HEK293 (cell line): ENCODE results near the gene IL24.
"Not testable (repeated sequence)": the region's sequence is repeated elsewhere in the genome, so short reads cannot be mapped to it uniquely, and the experiment has no call there.

Experiments used
- CTCF ChIA-PET: fragments of 350-600 bp; formaldehyde crosslinking; extraction: SDS; loops from one replicate; lab custom pipeline; 2021; ENCODE audit warnings: antibody characterized with exemption; lab: Yijun Ruan, JAX
- POLR2A ChIA-PET: fragments of 300-600 bp; formaldehyde crosslinking; extraction: SDS; loops from one replicate; lab custom pipeline; 2020; ENCODE audit warnings: antibody characterized with exemption, inconsistent platforms; lab: Yijun Ruan, JAX
- H3K27ac ChIP-seq: fragments of 200-500 bp; sonication (Bioruptor generic); 2 replicates; pipeline ENCODE4 v1.5.1; 2014; ENCODE audit warnings: low read depth, low read length, control low read depth, inconsistent platforms; ENCODE audit errors: extremely low read depth
- H3K36me3 ChIP-seq, 2 experiments: fragments of 200-500 bp in 1 of 2; sonication (Bioruptor generic) in 1 of 2; 1 replicate in 1 of 2; 2 replicates in 1 of 2; pipeline ENCODE4 v1.5.1; 2014 to 2017; ENCODE audit warnings: inconsistent platforms in 2 of 2, low read length in 2 of 2; ENCODE audit not compliant: control insufficient read depth in 2 of 2, insufficient read depth in 1 of 2
- H3K4me1 ChIP-seq: fragments of 200-500 bp; sonication (Bioruptor generic); 2 replicates; pipeline ENCODE4 v1.5.1; 2014; ENCODE audit warnings: mild to moderate bottlenecking, low read length, inconsistent platforms; ENCODE audit not compliant: control insufficient read depth, insufficient read depth
- H3K4me3 ChIP-seq: 2 replicates; pipeline ENCODE4 v1.5.1; 2011; ENCODE audit warnings: low read depth, mild to moderate bottlenecking, control low read depth, low read length, moderate library complexity
- H3K9me3 ChIP-seq: fragments of 200-500 bp; sonication (Bioruptor generic); 2 replicates; pipeline ENCODE4 v1.5.1; 2014; ENCODE audit warnings: low read depth, low read length, inconsistent platforms; ENCODE audit not compliant: control insufficient read depth, insufficient read depth
- CTCF ChIP-seq: fragments of 450-650 bp; formaldehyde crosslinking; IDR thresholded peaks from 2 replicates; pipeline ENCODE4 v1.5.1; 2016; ENCODE audit warnings: missing biosample characterization, missing genetic modification characterization
- GFI1B ChIP-seq: fragments of 450-650 bp; formaldehyde crosslinking; IDR thresholded peaks from 2 replicates; pipeline ENCODE4 v1.5.1; 2016; ENCODE audit warnings: missing biosample characterization, missing genetic modification characterization
- MEIS1 ChIP-seq: sonication (generic); formaldehyde crosslinking; IDR thresholded peaks from 2 replicates; pipeline ENCODE4 v1.8.1; 2022; ENCODE audit warnings: missing genetic modification reagents, mild to moderate bottlenecking, borderline replicate concordance
- MYNN ChIP-seq: fragments of 450-650 bp; formaldehyde crosslinking; IDR thresholded peaks from 2 replicates; pipeline ENCODE4 v1.5.1; 2016; ENCODE audit warnings: missing biosample characterization, missing genetic modification characterization, borderline replicate concordance
- ZBTB6 ChIP-seq: fragments of 450-650 bp; formaldehyde crosslinking; IDR thresholded peaks from 2 replicates; pipeline ENCODE4 v1.5.1; 2017; ENCODE audit warnings: missing biosample characterization, missing genetic modification characterization
- ZNF10 ChIP-seq: fragments of 450-650 bp; formaldehyde crosslinking; IDR thresholded peaks from 2 replicates; pipeline ENCODE4 v1.5.1; 2017; ENCODE audit warnings: missing biosample characterization, missing genetic modification characterization
- ZNF132 ChIP-seq: fragments of 450-650 bp; formaldehyde crosslinking; IDR thresholded peaks from 2 replicates; pipeline ENCODE4 v1.5.1; 2017; ENCODE audit warnings: missing biosample characterization, missing genetic modification characterization, borderline replicate concordance
- ZNF148 ChIP-seq: fragments of 450-650 bp; formaldehyde crosslinking; IDR thresholded peaks from 2 replicates; pipeline ENCODE4 v1.5.0; 2017; ENCODE audit warnings: missing biosample characterization, missing genetic modification characterization, borderline replicate concordance
- ZNF157 ChIP-seq: fragments of 450-650 bp; formaldehyde crosslinking; IDR thresholded peaks from 2 replicates; pipeline ENCODE4 v1.5.1; 2016; ENCODE audit warnings: missing biosample characterization, missing genetic modification characterization
- ZNF202 ChIP-seq: fragments of 450-650 bp; formaldehyde crosslinking; IDR thresholded peaks from 2 replicates; pipeline ENCODE4 v1.5.1; 2016; ENCODE audit warnings: missing biosample characterization, missing genetic modification characterization, borderline replicate concordance
- ZNF239 ChIP-seq: fragments of 450-650 bp; formaldehyde crosslinking; IDR thresholded peaks from 2 replicates; pipeline ENCODE4 v1.5.1; 2016; ENCODE audit warnings: missing biosample characterization, missing genetic modification characterization
- ZNF423 ChIP-seq: fragments of 450-650 bp; formaldehyde crosslinking; IDR thresholded peaks from 2 replicates; pipeline ENCODE4 v1.5.1; 2016; ENCODE audit warnings: missing biosample characterization, missing genetic modification characterization
- ZNF510 ChIP-seq: fragments of 450-650 bp; formaldehyde crosslinking; IDR thresholded peaks from 2 replicates; pipeline ENCODE4 v1.5.1; 2018; ENCODE audit warnings: mild to moderate bottlenecking, missing genetic modification characterization, missing biosample characterization; ENCODE audit not compliant: insufficient replicate concordance
- ZNF707 ChIP-seq: fragments of 450-650 bp; formaldehyde crosslinking; IDR thresholded peaks from 2 replicates; pipeline ENCODE4 v1.5.1; 2016; ENCODE audit warnings: missing biosample characterization, missing genetic modification characterization
- ZNF776 ChIP-seq: fragments of 450-650 bp; formaldehyde crosslinking; IDR thresholded peaks from 2 replicates; pipeline ENCODE4 v1.5.0; 2017; ENCODE audit warnings: missing biosample characterization, missing genetic modification characterization, borderline replicate concordance
- ZNF843 ChIP-seq: fragments of 450-650 bp; formaldehyde crosslinking; IDR thresholded peaks from 2 replicates; pipeline ENCODE4 v1.5.1; 2016; ENCODE audit warnings: missing biosample characterization, missing genetic modification characterization
- ZSCAN4 ChIP-seq: fragments of 450-650 bp; formaldehyde crosslinking; IDR thresholded peaks from 2 replicates; pipeline ENCODE4 v1.5.1; 2017; ENCODE audit warnings: missing biosample characterization, missing genetic modification characterization

Gene IL24

GRCh38 chr1:206923009-206923960 is 26.0 kb downstream of the IL24 start (continued):
- TF ChIP-seq ZNF132 (tag by site-specific recombination): no peak
- TF ChIP-seq ZNF423 (tag by site-specific recombination): no peak
- no peak for TF ChIP-seq ZNF10 (tag by site-specific recombination)
- no peak for TF ChIP-seq ZNF510
- no peak for TF ChIP-seq GFI1B
- TF ChIP-seq MEIS1 (CRISPR knock-in tag): no peak
- TF ChIP-seq ZNF776 (tag by site-specific recombination): peak; percentile 53; the same call in 1 of the 2 replicates
- no peak for TF ChIP-seq CTCF (tag by site-specific recombination)
- no peak for TF ChIP-seq ZBTB6 (tag by site-specific recombination)
- 0 out of 2 replicates have a peak, but pooled peaks have one; percentile 48 for TF ChIP-seq ZNF148 (tag by site-specific recombination)
- TF ChIP-seq ZNF843: no peak

GRCh38 chr1:206923961-206924557 is 26.8 kb downstream of the IL24 start:
- CTCF ChIA-PET, H3K27ac ChIP-seq, H3K4me3 ChIP-seq, POLR2A ChIA-PET, H3K9me3 ChIP-seq, H3K4me1 ChIP-seq, H3K36me3 ChIP-seq: not testable (repeated sequence)
- TF ChIP-seq ZNF202 (tag by site-specific recombination): peak; percentile 57; the same call in 1 of the 2 replicates
- TF ChIP-seq ZSCAN4 (tag by site-specific recombination): peak; percentile 59
- TF ChIP-seq ZNF157 (tag by site-specific recombination): 0 out of 2 replicates have a peak, but pooled peaks have one; percentile 34
- 0 out of 2 replicates have a peak, but pooled peaks have one; percentile 15 for TF ChIP-seq MYNN (tag by site-specific recombination)
- TF ChIP-seq ZNF707: peak; percentile 8; the same call in 1 of the 2 replicates
- TF ChIP-seq ZNF239: peak; percentile 44; the same call in 1 of the 2 replicates
